K562 (cell line): Measurements from ENCODE around the gene QKI. TPM values are rescaled to one million over a fixed set of nuclear protein-coding genes. Genes with fewer than 3 reads are reported as not detected.
A peak's percentile ranks its signal among the peaks of the same experiment; 100 is the strongest.
"Not testable (repeated sequence)": the region's sequence is repeated elsewhere in the genome, so short reads cannot be mapped to it uniquely, and the experiment has no call there.

Experiments
- ATAC-seq: fragments of 200-7000 bp; cut with Tn5 transposase; 3 replicates; pipeline ENCODE4 v1.9.1; 2020; ENCODE audit warnings: moderate library complexity
- BruUV-seq: library from RNA; stranded (reverse); fragments of 400-500 nt; replicated peaks from 2 replicates; lab custom pipeline; 2021; lab: Mats Ljungman, UMichigan
- CTCF ChIA-PET: fragments of 300-600 bp; formaldehyde crosslinking; extraction: SDS; loops from one replicate; lab custom pipeline; 2021; ENCODE audit warnings: low intra/inter-chr PET ratio; lab: Yijun Ruan, JAX
- POLR2A ChIA-PET: fragments of 300-600, 350-650 bp; sonication (Branson Sonifier 250); formaldehyde crosslinking; extraction: SDS; loops from one replicate; lab custom pipeline; 2021; ENCODE audit warnings: antibody characterized with exemption, inconsistent platforms; lab: Yijun Ruan, JAX
- DNase-seq, 4 experiments: peaks; one replicate each; pipeline versions ENCODE4 v3.0.0 to v3.0.0-alpha.2; 2011 to 2018; ENCODE audit warnings: low spot score in 3 of 4, mixed read lengths in 3 of 4; ENCODE audit errors: extremely low read depth in 1 of 4
- FAIRE-seq: peaks from 2 replicates; lab custom pipeline; 2011; peaks lifted over from hg19 to GRCh38; lab: Jason Lieb, UNC
- H2AFZ ChIP-seq: 2 replicates; pipeline ENCODE4 v1.6.0; 2011; ENCODE audit warnings: low read depth, low read length, control low read depth, inconsistent platforms
- H3K27ac ChIP-seq: fragments of 200-600 bp; 3 replicates; pipeline ENCODE4 v1.8.0; 2011; ENCODE audit warnings: low read depth, mild to moderate bottlenecking, control low read depth, inconsistent platforms, low read length, moderate library complexity, mixed read lengths; ENCODE audit errors: extremely low read depth
- H3K27me3 ChIP-seq, 2 experiments: fragments of 300-600 bp in 1 of 2; 2 replicates in 1 of 2; 3 replicates in 1 of 2; pipeline versions ENCODE4 v1.6.0 to v1.8.0; 2011; ENCODE audit warnings: inconsistent platforms in 2 of 2, low read length in 2 of 2, mild to moderate bottlenecking in 1 of 2, mixed read lengths in 1 of 2, moderate library complexity in 1 of 2; ENCODE audit not compliant: control insufficient read depth in 2 of 2, insufficient read depth in 2 of 2
- H3K36me3 ChIP-seq: fragments of 300-600 bp; 3 replicates; pipeline ENCODE4 v1.8.0; 2011; ENCODE audit warnings: mild to moderate bottlenecking, low read length, inconsistent platforms; ENCODE audit not compliant: control insufficient read depth, insufficient read depth
- H3K4me1 ChIP-seq, 2 experiments: fragments of 200-600 bp in 1 of 2; replicated peaks in 1 of 2; 2 replicates in 1 of 2; 3 replicates in 1 of 2; pipeline versions ENCODE4 v1.5.1 to v1.8.0; 2011; ENCODE audit warnings: inconsistent platforms in 2 of 2, low read length in 2 of 2, mild to moderate bottlenecking in 1 of 2, mixed read lengths in 1 of 2, moderate library complexity in 1 of 2; ENCODE audit not compliant: control insufficient read depth in 2 of 2, insufficient read depth in 2 of 2
- H3K4me2 ChIP-seq: 2 replicates; pipeline ENCODE4 v1.6.1; 2011; ENCODE audit warnings: low read length, control low read depth, inconsistent platforms, mixed read lengths; ENCODE audit not compliant: insufficient read depth
- H3K4me3 ChIP-seq: fragments of 200-600 bp; sonication (generic), shearing (Covaris generic); 2 replicates; pipeline ENCODE4 v1.5.1; 2016; ENCODE audit warnings: control low read depth, inconsistent platforms
- H3K79me2 ChIP-seq: fragments of 200-600 bp; 3 replicates; pipeline ENCODE4 v1.8.0; 2011; ENCODE audit warnings: low read length, inconsistent platforms; ENCODE audit not compliant: control insufficient read depth, insufficient read depth
- H3K9ac ChIP-seq, 2 experiments: 2 replicates each; pipeline versions ENCODE4 v1.6.0 to v1.6.1; 2011; ENCODE audit warnings: low read depth in 2 of 2, low read length in 2 of 2, control low read depth in 1 of 2, inconsistent platforms in 1 of 2, mild to moderate bottlenecking in 1 of 2, mixed read lengths in 1 of 2; ENCODE audit not compliant: insufficient read depth in 1 of 2
- H3K9me1 ChIP-seq: one replicate; pipeline ENCODE4 v1.6.0; 2011; ENCODE audit warnings: inconsistent platforms, mild to moderate bottlenecking, low read length, moderate library complexity; ENCODE audit not compliant: control insufficient read depth, insufficient read depth
- H3K9me3 ChIP-seq: replicated peaks from 2 replicates; pipeline ENCODE4 v1.5.1; 2011; ENCODE audit warnings: low read depth, low read length, inconsistent platforms; ENCODE audit not compliant: control insufficient read depth, insufficient read depth
- H4K20me1 ChIP-seq: replicated peaks from 2 replicates; pipeline ENCODE4 v1.6.1; 2011; ENCODE audit warnings: low read length, inconsistent platforms, mixed read lengths; ENCODE audit not compliant: control insufficient read depth, insufficient read depth
- C11orf30 ChIP-seq: fragments of 450-650 bp; IDR thresholded peaks from 2 replicates; pipeline ENCODE4 v1.6.1; 2016; ENCODE audit warnings: low read depth, mild to moderate bottlenecking
- MAFF ChIP-seq: IDR thresholded peaks from 2 replicates; pipeline ENCODE4 v1.6.1; 2012; ENCODE audit warnings: low read length, improper control_type of control experiment
- MAFG ChIP-seq: fragments of 450-650 bp; conservative IDR thresholded peaks from 2 replicates; pipeline ENCODE4 v1.6.1; 2016; ENCODE audit warnings: missing genetic modification characterization, missing compliant biosample characterization
- ZNF316 ChIP-seq: fragments of 450-650 bp; IDR thresholded peaks from 2 replicates; pipeline ENCODE4 v1.6.1; 2016
- WGBS: fragments of 100-300 bp; shearing (Covaris generic); methylation state at CpG from one replicate; pipeline ENCODE4 v1.1.6; 2016; ENCODE audit warnings: low coverage, mixed read lengths; ENCODE audit not compliant: insufficient coverage; ENCODE audit errors: missing lambda C conversion rate; 5-methylcytosine and 5-hydroxymethylcytosine counted together
- in situ Hi-C: fragments of 300-500 bp; cut with MboI; formaldehyde crosslinking; loops from 4 replicates; pipeline ENCODE4 v1.15.0; 2018; ENCODE audit warnings: inconsistent platforms, mixed read lengths
- intact Hi-C: fragments of 100-400 bp; cut with micrococcal nuclease; formaldehyde crosslinking; loops from 2 replicates; pipeline ENCODE4 v1.14.2; 2022
- polyA plus RNA-seq, 8 experiments: library from polyadenylated mRNA; depleted of rRNA in 4 of 8; stranded (reverse) in 5 of 8; unstranded in 3 of 8; fragments of >200 nt; fragmentation: Nextera tagmentation in 2 of 8; fragmentation: Illumina TruSeq in 1 of 8; extraction: Ambion mirVana in 2 of 8; extraction: Trizol in 1 of 8; gene quantifications; 2 replicates each; pipeline versions ENCODE4 v1.2.1 to v1.2.3, GENCODE V29; 2011 to 2014; ENCODE audit warnings: inconsistent platforms in 1 of 8, missing spikeins in 1 of 8
- total RNA-seq, 7 experiments: library from RNA; depleted of rRNA in 6 of 7; stranded (reverse); fragments of >200 nt in 6 of 7; fragmentation: Illumina TruSeq in 2 of 7; extraction: Trizol in 2 of 7; gene quantifications; 2 replicates each; pipeline versions ENCODE4 v1.2.1 to v1.2.3, GENCODE V29; 2011 to 2021; ENCODE audit warnings: low replicate concordance in 1 of 7
- TF ChIP-seq, protein P1 (sequence below): sonication (generic); formaldehyde crosslinking; IDR thresholded peaks from 2 replicates; pipeline ENCODE4 v1.8.1; 2023; ENCODE audit warnings: mild to moderate bottlenecking, missing genetic modification reagents

QKI gene
- total and polyA plus RNA-seq, 9 of the 15 experiments (the other 6 are each of a cell fraction or from before 2014, with no cell fraction given), result 20.4 to 215 (median 123) TPM

- H3K36me3 ChIP-seq, H3K9me1 ChIP-seq, CTCF ChIA-PET, in situ Hi-C loops, H3K27ac ChIP-seq, H3K4me2 ChIP-seq, H4K20me1 ChIP-seq, BruUV-seq, DNase-seq, H3K9ac ChIP-seq, ATAC-seq, H2AFZ ChIP-seq, H3K4me3 ChIP-seq, FAIRE-seq, H3K27me3 ChIP-seq, intact Hi-C loops, H3K79me2 ChIP-seq, POLR2A ChIA-PET: not testable (repeated sequence)
- Histone ChIP-seq H3K4me1 (peaks cover 10 to 19% of the 10 kb centered on the region in 2 experiments; a peak in 4 of 5 replicates), H3K9me3 (peaks cover 16% of the 10 kb centered on the region; the same call in 1 of the 2 replicates)
- 76% methylated on average over 9 of the region's 9 CpGs for WGBS
- peak; percentile 55; the same call in 1 of the 2 replicates for TF ChIP-seq MAFG
- TF ChIP-seq ZNF316, result peak; percentile 85
- TF ChIP-seq, protein P1, sequence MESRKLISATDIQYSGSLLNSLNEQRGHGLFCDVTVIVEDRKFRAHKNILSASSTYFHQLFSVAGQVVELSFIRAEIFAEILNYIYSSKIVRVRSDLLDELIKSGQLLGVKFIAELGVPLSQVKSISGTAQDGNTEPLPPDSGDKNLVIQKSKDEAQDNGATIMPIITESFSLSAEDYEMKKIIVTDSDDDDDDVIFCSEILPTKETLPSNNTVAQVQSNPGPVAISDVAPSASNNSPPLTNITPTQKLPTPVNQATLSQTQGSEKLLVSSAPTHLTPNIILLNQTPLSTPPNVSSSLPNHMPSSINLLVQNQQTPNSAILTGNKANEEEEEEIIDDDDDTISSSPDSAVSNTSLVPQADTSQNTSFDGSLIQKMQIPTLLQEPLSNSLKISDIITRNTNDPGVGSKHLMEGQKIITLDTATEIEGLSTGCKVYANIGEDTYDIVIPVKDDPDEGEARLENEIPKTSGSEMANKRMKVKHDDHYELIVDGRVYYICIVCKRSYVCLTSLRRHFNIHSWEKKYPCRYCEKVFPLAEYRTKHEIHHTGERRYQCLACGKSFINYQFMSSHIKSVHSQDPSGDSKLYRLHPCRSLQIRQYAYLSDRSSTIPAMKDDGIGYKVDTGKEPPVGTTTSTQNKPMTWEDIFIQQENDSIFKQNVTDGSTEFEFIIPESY (CRISPR knock-in tag), result peak; percentile 86; the same call in 1 of the 2 replicates
- TF ChIP-seq C11orf30, result peak; percentile 53
- TF ChIP-seq MAFF, result 0 out of 2 replicates have a peak, but pooled peaks have one; percentile 14
These were observed 175.6 kb downstream of the QKI start for GRCh38 chr6:163590132-163590531.
